Measurements from ENCODE around the gene NPIPA5.

DNA sequence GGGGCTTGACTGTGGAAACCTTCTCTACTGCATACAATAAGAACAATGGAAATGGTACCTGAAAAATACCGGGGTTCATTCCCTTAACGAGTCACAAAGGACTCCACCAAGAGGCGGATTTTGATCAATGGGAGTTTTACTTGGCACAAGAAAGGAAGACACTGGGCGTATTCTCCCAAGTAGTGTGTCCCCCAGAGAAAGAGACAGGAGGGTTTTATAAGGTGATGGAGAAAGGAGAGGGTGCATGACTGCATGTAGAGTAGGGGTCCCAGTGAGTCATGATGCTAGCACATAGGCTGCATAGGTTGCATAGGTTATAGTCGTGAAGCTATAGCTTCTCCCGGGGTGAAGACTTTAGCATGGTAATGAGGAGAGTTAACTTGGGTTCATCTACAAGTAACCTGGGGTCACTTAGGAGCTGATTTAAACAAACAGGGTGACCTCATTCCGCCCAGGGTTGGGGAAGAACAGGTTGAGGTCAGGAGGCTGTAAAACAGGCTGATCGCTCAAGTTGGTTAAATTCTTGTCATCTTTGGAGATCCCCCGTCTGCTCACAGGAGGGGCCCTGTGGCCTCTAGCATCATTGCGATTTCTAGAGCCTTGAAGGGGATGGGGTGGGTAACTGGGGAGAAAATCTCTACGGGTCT, 19.0 kb upstream of the NPIPA5 start:
- TF ChIP-seq CTCF (conservative IDR thresholded peaks at IDR 0.05) (no peak), EZH2 (IDR thresholded peaks at IDR 0.05; ENCODE audit: low read depth) (no peak)
